GM21390 (cell line): ENCODE results near the gene LRP3.
"Not testable (repeated sequence)": the region's sequence is repeated elsewhere in the genome, so short reads cannot be mapped to it uniquely, and the experiment has no call there.

ENCODE experiments used
- ATAC-seq: cut with Tn5 transposase; IDR thresholded peaks from one replicate; pipeline ENCODE4 v1.9.1; 2021; ENCODE audit not compliant: unreplicated experiment

Gene LRP3

DNA sequence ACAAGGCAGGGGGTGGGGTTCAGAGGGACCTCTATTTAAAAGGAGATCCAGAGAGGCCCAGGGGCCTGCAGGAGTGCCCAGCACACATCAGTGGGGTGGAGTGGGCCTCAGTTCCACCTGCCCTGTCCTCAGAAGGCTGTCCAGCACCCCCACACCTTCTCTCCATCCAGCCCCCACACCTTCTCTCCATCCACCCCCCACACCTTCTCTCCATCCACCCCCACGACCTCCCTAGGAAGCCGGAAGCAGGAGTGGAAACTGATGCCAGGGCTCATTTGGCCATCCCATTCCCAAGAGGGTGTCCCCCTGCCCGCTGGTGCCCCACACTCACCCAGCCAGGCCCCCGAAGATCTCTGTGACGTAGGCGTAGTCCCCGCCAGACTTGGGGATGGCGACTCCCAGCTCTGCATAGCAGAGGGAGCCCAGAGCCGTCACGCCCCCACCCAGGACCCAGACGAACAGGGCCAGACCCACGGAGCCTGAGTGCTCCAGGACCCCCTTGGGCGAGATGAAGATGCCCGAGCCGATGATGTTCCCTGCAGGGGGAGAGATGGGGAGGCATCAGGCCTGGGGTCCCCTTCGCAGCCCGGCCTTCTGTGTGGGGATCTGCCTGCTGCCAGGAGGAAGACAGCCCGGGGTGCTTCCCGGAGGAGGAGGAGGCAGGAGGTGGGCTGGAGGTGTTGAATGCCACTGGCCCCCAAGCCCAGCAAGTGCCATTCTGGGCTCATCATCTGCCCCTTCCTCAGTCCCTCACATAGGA is 21.5 kb downstream of the LRP3 start:
- no peak for ATAC-seq

DNA sequence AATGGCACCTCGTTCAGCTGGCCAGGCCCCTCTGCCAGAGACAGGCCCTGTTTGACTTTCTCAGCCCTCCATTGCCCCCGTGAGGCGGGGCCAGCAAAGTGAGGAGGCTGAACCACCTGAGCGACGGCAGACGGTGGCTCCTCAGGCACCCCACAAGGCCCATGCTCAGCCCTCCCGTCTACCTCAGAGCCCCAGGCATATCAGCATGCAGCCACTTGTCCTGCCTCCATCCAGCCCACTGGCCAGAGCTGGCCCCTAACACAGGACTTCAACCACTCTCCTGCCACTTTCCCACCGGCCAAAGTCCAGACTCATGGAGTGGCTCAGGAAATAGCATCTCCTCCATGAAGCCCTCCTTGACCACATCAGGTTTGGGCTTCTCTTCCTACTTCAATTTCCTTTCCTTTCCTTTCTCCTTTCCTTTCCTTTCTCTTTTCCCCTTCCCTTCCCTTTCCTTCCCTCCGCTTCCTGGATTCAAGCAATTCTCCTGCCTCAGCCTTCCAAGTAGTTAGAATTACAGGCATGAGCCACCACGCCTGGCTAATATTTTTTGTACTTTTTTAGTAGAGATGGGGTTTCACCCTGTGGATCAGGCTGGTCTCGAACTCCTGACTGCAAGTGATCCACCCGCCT is 22.2 kb downstream of the LRP3 start:
- no peak for ATAC-seq

DNA sequence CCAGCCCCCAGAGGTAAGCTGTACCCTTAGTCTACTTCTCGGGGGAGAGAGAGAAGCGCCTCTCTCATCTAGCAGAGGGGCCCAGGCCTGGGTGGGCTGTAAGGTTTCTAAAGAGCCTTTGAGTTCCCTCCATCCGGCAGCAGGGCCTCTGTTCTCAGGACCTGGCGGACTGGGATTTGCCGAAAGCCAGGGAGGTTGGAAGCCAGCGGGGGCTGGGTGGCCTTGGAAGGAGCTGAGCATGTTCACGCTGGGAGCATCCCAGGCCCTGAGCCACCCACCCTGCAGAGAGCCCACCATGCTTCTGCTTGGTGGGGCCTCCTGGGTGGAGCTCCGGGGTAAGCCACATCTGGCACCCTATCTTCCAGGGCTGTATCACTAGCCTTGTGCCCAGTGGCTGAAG is 23.8 kb downstream of the LRP3 start:
- ATAC-seq = no peak

DNA sequence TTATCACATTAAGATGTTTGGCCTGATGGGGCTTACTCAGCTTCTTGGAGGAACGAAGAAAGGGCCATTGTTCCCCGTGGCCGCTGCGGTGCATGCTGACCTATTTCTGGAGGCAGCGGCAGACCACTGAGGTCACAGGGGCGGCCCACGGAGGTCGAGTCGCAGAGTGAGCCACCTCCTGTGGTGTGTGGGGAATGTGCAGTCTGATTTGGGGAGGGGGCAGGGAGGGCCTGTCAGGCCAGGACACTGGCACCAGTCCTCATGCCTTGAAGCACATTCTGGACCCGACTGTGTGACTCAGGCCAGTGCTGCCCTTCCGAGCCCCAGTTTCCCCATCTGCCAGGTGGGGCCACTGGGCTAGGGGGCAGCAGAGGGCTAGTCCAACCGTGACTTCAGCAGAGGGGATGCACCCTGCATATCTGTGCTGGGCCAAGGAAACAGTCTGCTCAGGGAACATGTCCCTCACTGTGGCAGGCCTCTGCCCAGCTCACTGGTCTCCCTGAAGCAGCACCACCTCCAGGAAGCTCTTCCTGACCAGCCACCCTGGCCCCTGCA is 25.2 kb downstream of the LRP3 start:
- no peak for ATAC-seq

DNA sequence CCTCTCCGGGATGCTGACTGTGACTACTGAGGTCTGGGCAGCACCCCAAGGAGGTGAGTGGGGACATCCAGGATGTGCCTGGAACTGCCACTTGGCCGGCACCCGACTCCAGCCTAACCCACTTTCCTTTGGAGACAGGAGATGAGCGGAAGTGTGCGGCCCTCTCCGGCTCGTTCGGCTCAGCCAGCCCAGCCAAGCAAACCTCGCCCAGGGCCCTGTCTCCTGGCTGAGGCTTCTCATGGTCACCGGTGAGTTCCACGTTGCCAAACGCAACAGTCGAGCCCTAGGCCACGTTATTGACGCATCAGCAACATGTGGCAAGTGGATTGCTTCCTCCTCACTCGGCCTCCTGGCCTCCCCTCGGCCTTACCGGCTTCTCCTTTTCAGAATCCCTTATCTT is 26.0 kb downstream of the LRP3 start:
- no peak for ATAC-seq

DNA sequence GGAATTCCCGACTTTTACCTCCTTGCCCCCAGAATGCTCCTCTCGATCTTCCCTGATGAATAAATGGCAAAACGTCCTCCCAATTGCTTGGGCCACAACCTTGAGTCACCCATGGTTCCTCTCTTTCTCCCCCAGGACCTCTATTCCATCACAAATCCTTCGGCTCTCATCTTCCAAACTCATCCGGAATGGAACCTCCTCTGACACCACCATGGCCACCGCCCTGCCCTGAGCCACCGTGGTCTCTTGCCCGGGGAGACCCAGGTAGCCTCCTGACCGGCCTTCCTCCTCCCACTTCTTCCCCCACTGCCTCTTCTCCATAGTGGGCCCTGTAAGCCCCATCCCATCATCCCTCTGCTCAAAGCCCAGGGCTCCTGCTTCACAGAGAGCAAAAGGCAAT is 26.6 kb downstream of the LRP3 start:
- ATAC-seq = no peak

DNA sequence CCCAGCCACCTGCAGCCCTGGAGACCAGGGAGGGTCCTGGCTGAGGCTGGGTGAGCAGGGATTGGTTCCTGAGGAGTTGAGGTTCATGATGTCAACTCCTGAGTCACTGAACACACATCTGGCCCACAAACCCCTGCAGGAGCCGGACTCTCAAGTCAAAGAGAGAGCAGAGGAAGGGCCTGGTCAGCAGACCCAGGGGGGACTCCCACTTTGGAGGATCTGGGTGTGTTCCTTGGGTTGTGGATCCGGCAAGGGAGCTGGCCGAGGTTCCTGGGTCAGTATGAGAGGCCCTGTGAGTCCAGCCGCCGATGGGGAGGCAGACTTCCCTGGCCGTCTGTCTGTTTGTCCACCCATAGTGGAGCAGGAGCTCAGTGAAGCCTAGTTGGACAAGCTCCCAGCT is 27.5 kb downstream of the LRP3 start:
- no peak for ATAC-seq

DNA sequence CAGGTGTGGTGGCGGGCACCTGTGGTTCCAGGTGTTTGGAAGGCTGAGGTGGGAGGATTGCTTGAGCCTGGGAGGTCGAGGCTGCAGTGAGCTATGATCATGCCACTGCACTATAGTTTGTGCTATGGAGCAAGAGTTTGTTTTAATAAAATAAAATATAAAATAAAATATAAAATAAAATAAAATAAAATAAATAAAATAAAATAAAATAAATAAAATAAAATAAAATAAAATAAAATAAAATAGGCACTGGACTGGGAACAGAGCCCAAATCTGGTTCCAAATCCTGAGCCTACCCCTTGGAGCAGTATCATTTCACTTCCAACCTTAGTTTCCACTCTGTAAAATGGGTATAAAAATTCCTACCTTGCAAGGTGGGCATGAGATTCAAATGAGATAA is 28.1 kb downstream of the LRP3 start:
- ATAC-seq = not testable (repeated sequence)

DNA sequence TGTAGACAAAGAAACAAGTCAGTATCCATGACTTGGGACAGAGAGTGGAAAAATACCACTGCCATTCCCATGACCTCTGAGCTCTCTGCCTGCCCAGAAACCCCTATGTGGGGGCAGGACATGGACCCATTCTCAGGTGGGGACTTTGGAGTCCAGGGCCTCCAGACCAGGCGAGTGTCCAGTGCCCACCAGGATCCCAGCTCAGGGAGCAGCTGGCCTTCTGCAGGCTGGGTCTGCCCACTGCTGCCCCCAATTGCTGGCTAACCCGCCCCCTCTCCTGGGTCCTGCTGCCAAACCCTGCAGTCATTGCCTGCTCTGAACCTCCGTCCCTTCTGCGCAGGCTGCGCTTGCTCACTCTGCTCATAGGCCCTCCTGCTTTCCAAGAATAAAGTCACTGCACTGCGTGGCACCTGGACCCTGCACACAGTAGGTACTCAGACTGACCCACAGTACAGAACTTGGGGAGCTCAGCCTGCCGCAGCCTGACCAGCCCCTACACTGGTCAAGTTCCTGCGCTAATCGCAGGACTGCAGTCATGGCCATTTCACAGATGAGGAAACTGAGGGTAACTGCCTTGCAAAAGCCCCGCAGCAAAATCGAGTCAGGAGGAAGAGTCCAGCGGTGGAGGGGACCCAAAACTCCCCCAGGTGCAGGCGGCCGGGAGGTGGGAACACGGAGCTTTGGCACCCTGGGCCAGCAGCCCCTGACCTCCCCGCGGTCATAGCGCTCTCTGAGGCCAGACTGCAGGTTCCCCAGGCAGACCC is 30.7 kb downstream of the LRP3 start:
- ATAC-seq = no peak

DNA sequence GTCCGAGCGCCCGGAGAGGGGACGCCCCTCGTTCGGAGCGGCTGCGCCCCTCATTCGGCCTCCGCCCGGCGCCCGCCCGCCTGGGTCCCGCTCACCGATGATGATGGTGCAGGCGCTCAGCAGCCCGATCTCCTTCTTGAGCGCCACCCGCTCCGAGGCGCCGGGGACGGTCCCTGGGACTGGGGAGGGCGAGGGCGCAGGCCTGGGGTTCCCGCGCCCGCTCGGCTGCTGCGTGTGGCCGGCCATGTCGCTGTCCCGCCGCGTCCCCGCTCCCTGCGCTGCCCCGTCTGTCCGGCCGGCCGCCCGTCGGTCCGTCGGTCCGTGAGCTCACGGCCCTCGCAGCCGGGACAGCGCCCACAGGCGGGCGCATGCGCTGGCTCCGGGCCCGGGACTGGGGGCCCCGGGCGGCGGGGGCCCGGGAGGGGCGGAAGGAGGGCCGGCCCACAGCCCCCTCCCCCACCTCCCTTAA is 31.4 kb downstream of the LRP3 start, which contains the start of gene SLC7A10:
TSS of gene SLC7A10 (minus strand) at position 393 of the 469 bp plus-strand sequence. CDS start at position 246, 147 bp downstream.
- ATAC-seq = no peak

DNA sequence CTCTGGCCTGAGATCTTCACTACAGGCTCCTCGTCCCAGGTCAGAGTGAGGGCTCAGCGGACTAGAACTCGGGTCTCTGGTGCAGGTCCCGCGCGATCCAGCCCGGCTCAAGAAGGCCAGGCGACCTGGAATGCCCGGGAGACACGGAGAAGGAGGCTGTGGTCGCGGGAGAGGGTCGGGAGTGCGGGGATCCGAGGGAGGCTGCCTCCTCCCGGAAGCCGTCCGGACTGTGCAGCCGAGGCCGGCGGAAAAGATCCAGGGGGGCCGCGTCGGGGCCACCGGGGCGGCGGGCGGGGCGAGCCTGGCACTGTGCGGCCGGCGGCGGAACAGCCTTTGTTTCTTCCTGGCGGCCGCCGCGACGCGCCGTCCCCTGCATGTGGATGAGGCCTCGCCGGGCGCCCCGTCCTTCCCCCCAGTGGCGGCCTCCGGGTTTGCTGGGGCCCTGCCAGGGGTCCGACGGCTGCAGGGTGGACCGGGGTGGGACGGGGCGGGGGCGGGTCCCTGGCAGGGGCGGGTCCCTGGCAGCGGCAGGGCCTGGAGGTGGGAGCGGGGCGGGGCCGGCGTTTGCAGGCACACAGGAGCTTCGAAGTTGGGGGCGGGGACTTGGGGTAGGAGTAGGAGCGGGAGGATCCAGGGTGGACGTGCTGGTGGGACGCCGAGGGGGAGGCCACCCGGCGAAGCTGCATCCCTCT is 32.6 kb downstream of the LRP3 start:
- no peak for ATAC-seq

DNA sequence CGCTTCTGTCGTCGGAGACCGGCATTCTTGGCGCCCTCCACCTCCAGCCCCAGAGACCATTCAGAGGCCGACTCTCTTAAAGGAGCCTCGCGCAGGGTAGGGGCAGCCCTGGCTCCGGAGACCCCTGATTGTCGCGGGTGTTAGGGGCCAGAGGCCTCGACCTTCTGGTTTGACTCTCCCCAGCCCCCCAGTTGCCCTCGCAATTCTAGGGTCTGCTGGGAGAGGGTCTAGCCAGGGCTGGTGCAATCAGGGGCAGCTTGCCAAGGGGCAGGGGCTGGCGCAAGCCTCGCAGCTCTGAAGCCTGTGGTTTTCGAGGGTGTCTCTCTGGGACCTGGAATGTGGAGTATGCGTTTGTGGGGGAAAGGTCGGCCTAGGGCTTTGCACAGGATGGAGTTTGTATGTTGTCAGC is 33.1 kb downstream of the LRP3 start:
- ATAC-seq = no peak

DNA sequence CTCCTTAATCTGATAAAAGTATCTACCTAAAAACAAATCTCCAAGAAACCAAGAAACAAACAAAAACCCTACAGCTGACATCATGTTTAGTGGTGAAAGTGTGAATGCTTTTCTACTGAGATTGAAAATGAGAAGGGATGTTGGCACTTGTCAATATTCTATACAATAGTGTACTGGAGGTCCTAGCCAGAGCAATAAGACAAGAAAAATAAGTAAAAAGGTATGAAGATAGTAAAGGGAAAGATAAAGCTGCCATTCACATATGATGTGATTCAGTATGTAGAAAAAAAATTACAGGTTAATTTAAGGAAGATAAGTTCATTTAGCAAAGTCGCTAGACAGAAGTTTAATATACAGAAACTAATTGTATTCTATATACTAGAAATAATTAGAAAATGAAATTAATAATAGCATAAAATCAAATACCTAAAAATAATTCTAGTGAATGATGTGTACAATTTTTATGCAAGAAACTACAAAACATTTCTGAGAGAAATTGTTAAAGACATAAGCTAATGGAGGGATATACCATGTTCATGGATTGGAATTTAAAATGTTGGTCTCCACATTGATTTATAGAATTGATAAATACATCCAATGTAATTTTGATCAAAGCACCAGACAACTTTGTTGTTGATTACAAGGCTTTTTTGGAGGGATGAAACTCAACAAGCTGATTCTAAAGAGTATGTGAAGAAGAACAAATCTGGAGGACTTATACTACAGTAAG is 33.9 kb downstream of the LRP3 start:
- ATAC-seq = no peak

DNA sequence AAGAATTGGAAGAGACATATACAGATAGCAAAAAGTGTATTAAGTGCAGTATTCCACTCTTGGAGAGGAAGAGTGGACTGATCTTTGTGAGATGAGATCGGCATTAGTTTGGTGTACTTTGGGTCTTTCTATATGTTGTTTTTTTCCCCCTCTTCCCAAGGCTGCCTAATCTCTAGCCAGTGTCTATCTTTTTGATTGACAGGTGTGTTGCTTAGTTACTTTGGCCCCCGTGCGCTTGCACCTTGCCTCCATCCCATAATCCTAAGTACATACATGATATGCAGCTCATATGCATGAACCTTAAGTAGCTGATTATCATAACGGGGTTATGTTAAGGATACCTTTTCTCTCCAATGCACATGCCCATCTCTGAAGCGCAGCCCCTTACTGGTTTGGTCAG is 35.8 kb downstream of the LRP3 start:
- no peak for ATAC-seq

DNA sequence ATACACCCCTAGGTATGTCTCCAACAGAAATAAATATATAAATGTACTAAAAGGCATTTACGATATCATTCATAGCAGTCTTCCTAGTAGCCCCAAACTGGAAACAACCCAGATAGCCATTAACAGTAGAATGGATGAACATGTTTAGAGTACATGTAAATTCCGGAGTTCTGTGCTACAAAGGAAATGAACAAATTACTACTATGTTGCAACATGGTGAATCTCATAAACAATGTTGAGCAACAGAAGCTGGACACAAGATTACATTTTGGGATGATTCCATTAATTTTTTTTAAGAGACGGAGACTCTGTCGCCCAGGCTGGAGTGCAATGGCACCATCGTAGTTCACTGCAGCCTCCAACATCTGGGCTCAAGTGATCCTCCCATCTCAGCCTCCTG is 37.4 kb downstream of the LRP3 start:
- no peak for ATAC-seq

DNA sequence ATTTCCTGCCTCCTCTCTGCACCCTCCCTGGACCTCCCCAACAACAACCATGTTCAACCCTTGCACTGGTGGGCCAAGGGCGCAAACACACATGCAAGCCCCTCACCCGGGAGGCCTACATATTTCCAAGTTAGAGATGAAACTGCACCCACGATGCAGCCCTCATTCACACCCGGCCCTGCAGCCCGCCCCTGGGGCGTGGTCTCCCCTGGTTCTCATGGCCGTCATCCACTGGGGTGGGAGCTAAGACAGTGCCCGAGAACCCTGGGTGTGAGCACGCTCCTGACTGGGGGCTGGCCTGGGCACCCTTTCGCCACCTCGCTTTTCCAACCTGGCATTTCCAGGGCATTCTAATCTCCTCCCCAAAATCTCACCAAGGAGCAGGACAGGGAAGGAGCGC is 38.5 kb downstream of the LRP3 start:
- no peak for ATAC-seq

DNA sequence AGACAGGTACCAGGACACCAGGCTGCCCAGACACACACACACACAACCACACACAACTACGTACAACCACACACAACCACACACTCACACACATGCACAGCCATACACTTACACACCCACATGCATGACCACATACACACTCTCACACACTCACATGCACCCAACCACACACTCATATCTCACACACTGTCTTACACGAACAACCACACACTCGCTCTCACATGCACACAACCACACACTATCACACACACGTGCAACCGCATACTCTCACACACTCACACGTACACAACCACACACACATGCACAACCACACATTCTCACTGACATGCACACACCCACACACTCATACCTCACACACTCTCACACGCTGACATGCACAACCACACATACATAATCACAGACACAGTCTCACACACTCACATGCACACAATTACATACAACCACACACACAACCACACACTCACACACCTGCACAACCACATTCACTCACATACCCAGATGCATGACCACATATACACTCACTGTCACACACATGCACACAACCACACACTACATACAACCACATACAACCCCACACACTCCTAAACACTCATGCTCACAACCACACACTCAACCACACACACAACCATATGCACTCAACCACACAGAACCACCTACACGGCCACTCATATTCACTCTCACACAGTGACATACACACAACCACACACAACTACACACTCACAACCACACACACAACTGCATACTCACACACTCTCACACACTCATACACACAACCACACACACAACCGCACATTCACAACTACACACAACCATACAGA is 39.1 kb downstream of the LRP3 start:
- ATAC-seq = no peak

DNA sequence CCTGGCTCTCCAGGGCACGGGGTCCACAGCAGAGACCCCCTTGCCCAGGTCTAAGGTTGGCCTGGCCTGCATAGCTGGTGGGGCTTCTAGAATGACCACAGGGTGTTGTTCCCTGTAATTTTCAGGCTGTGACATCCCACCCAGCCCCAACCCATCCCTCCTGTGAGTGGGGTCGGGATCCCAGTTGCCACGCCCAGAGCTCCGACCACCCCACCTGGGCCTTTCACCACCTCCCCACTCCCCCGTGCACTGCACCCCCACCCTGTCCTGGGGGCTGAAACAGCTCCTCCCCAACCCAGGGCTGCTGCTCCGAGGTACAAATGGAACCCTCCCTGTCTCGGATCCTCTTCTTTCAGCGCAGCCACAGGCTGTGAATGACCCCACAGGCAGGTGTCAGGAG is 40.0 kb downstream of the LRP3 start:
- ATAC-seq = no peak

DNA sequence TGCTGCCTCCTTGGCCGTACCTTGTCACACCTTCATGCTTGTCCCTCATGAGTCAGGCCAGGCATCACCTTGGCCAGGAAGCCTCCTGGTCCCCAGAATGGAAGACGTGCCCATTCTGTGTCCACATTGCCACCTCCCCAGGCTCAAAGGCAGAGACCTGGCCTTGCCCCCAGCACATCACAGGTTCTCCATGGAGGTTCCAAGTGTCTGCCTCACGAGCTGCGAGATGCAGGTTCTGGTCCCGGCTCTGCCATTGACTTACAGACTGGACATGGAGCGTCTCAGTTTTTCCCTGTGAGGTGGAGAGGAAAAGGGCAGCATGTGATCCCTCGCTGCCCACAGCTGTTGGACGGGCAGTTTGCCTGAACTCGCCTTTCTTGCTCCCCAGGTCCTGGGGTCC is 40.6 kb downstream of the LRP3 start:
- no peak for ATAC-seq
